HG02970 (cell line): ENCODE results near the gene TOM1L2.
A peak's percentile ranks its signal among the peaks of the same experiment; 100 is the strongest.
"Not testable (repeated sequence)": the region's sequence is repeated elsewhere in the genome, so short reads cannot be mapped to it uniquely, and the experiment has no call there.

Source experiments
- ATAC-seq: cut with Tn5 transposase; IDR thresholded peaks from one replicate; pipeline ENCODE4 v1.9.1; 2021; ENCODE audit warnings: mild to moderate bottlenecking, moderate library complexity, moderate number of reproducible peaks; ENCODE audit not compliant: unreplicated experiment, low FRiP score

The TOM1L2 gene

GRCh38 chr17:17975436-17975835 lies 3.2 kb upstream of the TOM1L2 start:
- ATAC-seq: no peak

GRCh38 chr17:17972952-17973254 lies 703 bp upstream of the TOM1L2 start:
- no peak for ATAC-seq

- ATAC-seq: no peak
Measured at GRCh38 chr17:17971431-17972125, 622 bp downstream of the TOM1L2 start.

- no peak for ATAC-seq
Measured at GRCh38 chr17:17970699-17971430, 1.3 kb downstream of the TOM1L2 start.

GRCh38 chr17:17966399-17966798 lies 5.8 kb downstream of the TOM1L2 start:
- no peak for ATAC-seq

- ATAC-seq: no peak
Measured at GRCh38 chr17:17965152-17965721, 7.0 kb downstream of the TOM1L2 start.

- ATAC-seq: no peak
Measured at GRCh38 chr17:17964710-17965109, 7.5 kb downstream of the TOM1L2 start.

- no peak for ATAC-seq
Measured at GRCh38 chr17:17963694-17964436, 8.3 kb downstream of the TOM1L2 start.

GRCh38 chr17:17963066-17963465 lies 9.1 kb downstream of the TOM1L2 start:
- ATAC-seq: no peak

- no peak for ATAC-seq
Measured at GRCh38 chr17:17960500-17961030, 11.6 kb downstream of the TOM1L2 start.

GRCh38 chr17:17959520-17960361 lies 12.5 kb downstream of the TOM1L2 start:
- ATAC-seq: peak; percentile 69

- ATAC-seq: no peak
Measured at GRCh38 chr17:17958982-17959381, 13.2 kb downstream of the TOM1L2 start.

- no peak for ATAC-seq
Measured at GRCh38 chr17:17957584-17957916, 14.7 kb downstream of the TOM1L2 start.

- ATAC-seq: not testable (repeated sequence)
Measured at GRCh38 chr17:17955790-17956341, 16.3 kb downstream of the TOM1L2 start.

GRCh38 chr17:17954079-17954478 lies 18.1 kb downstream of the TOM1L2 start:
- ATAC-seq: no peak

- ATAC-seq: no peak
Measured at GRCh38 chr17:17952691-17953090, 19.5 kb downstream of the TOM1L2 start.

GRCh38 chr17:17951524-17951923 lies 20.7 kb downstream of the TOM1L2 start:
- no peak for ATAC-seq

GRCh38 chr17:17950806-17951205 lies 21.4 kb downstream of the TOM1L2 start:
- no peak for ATAC-seq

- no peak for ATAC-seq
Measured at GRCh38 chr17:17950347-17950746, 21.9 kb downstream of the TOM1L2 start.

- no peak for ATAC-seq
Measured at GRCh38 chr17:17947966-17948365, 24.2 kb downstream of the TOM1L2 start.
